Chondrocyte (in vitro differentiated cells): ENCODE data around the gene SPART. TPM values are rescaled to one million over a fixed set of nuclear protein-coding genes. Genes with fewer than 3 reads are reported as not detected.

Experiments used
- DNase-seq: peaks from one replicate; pipeline ENCODE4 v3.0.0; 2021; ENCODE audit warnings: mixed read lengths, low spot score
- H3K27ac Mint-ChIP-seq: one replicate; pipeline ENCODE4 v1.8.0; 2021; ENCODE audit warnings: mild to moderate bottlenecking, moderate library complexity, mixed read lengths; ENCODE audit not compliant: unreplicated experiment
- H3K27me3 Mint-ChIP-seq: 2 replicates; pipeline ENCODE4 v1.8.0; 2021; ENCODE audit warnings: low read depth, mixed read lengths
- H3K36me3 Mint-ChIP-seq: 2 replicates; pipeline ENCODE4 v1.8.0; 2021; ENCODE audit warnings: low read depth, mixed read lengths
- H3K4me1 Mint-ChIP-seq: 2 replicates; pipeline ENCODE4 v1.8.0; 2021; ENCODE audit warnings: low read depth, mild to moderate bottlenecking, mixed read lengths
- H3K4me3 Mint-ChIP-seq: one replicate; pipeline ENCODE4 v1.8.0; 2021; ENCODE audit warnings: mild to moderate bottlenecking, moderate library complexity, mixed read lengths; ENCODE audit not compliant: unreplicated experiment
- H3K9me3 Mint-ChIP-seq: 2 replicates; pipeline ENCODE4 v1.8.0; 2021; ENCODE audit warnings: low read depth, mixed read lengths
- CTCF ChIP-seq: fragments of 200-600 bp; sonication (generic); IDR thresholded peaks from 2 replicates; pipeline ENCODE4 v1.5.0; 2021; ENCODE audit warnings: antibody characterized with exemption, mild to moderate bottlenecking, moderate library complexity
- total RNA-seq: library from RNA; stranded (reverse); gene quantifications from 3 replicates; pipeline ENCODE4 v1.2.1, GENCODE V29; 2021

Gene SPART
- total RNA-seq, 1 donor from 2014 or later = 93.6 TPM

GRCh38 chr13:36347531-36348210, 1.5 kb upstream of the SPART start:
- H3K4me1 Mint-ChIP-seq = peaks cover 38% of the 10 kb centered on the region
- peaks cover 2% of the 10 kb centered on the region for H3K36me3 Mint-ChIP-seq

GRCh38 chr13:36345438-36346221, 564 bp downstream of the SPART start:
- no peak for DNase-seq
- H3K27me3 Mint-ChIP-seq = no peaks in the 10 kb centered on the region
- H3K9me3 Mint-ChIP-seq = no peaks in the 10 kb centered on the region
- H3K4me1 Mint-ChIP-seq = peaks cover 45% of the 10 kb centered on the region
- peak overlapping the region; percentile 92 for H3K4me3 Mint-ChIP-seq
- no peak for TF ChIP-seq CTCF
- H3K27ac Mint-ChIP-seq = peak overlapping the region; percentile 100
- H3K36me3 Mint-ChIP-seq = peaks cover 2% of the 10 kb centered on the region

More at GRCh38 chr13:36347531-36348210, 1.5 kb upstream of the SPART start:
- H3K9me3 Mint-ChIP-seq = peaks cover 2% of the 10 kb centered on the region
- H3K27ac Mint-ChIP-seq = no peak overlapping the region
- no peak for DNase-seq
- H3K27me3 Mint-ChIP-seq = no peaks in the 10 kb centered on the region
- H3K4me3 Mint-ChIP-seq = no peak overlapping the region
- TF ChIP-seq CTCF = no peak

GRCh38 chr13:36344886-36345437, 1.2 kb downstream of the SPART start:
- Mint-ChIP-seq H3K9me3 (no peaks in the 10 kb centered on the region), H3K27ac (peak overlapping the region; percentile 100), H3K36me3 (peaks cover 2% of the 10 kb centered on the region), H3K4me1 (peaks cover 46% of the 10 kb centered on the region), H3K27me3 (no peaks in the 10 kb centered on the region), H3K4me3 (peak overlapping the region; percentile 92)
- no peak for DNase-seq
- no peak for TF ChIP-seq CTCF

GRCh38 chr13:36344173-36344572, 2.0 kb downstream of the SPART start:
- H3K4me1 Mint-ChIP-seq = peaks cover 51% of the 10 kb centered on the region
- peaks cover 2% of the 10 kb centered on the region for H3K36me3 Mint-ChIP-seq
- peak overlapping the region; percentile 92 for H3K4me3 Mint-ChIP-seq
- H3K9me3 Mint-ChIP-seq = no peaks in the 10 kb centered on the region
- no peaks in the 10 kb centered on the region for H3K27me3 Mint-ChIP-seq
- no peak for TF ChIP-seq CTCF
- no peak for DNase-seq
- H3K27ac Mint-ChIP-seq = peak overlapping the region; percentile 100

GRCh38 chr13:36343766-36344165, 2.4 kb downstream of the SPART start:
- peaks cover 55% of the 10 kb centered on the region for H3K4me1 Mint-ChIP-seq
- no peaks in the 10 kb centered on the region for H3K27me3 Mint-ChIP-seq
- DNase-seq = no peak
- H3K36me3 Mint-ChIP-seq = peaks cover 2% of the 10 kb centered on the region
- no peaks in the 10 kb centered on the region for H3K9me3 Mint-ChIP-seq
- TF ChIP-seq CTCF = no peak
- H3K27ac Mint-ChIP-seq = peak overlapping the region; percentile 100
- peak overlapping the region; percentile 92 for H3K4me3 Mint-ChIP-seq
